ENCODE measurements around the gene FGF14. TPM values are rescaled to one million over a fixed set of nuclear protein-coding genes. Genes with fewer than 3 reads are reported as not detected.

Gene FGF14
- polyA plus RNA-seq, 12 donors = 0.27 to 1.7 (median 0.86) TPM; not detected in 2

DNA sequence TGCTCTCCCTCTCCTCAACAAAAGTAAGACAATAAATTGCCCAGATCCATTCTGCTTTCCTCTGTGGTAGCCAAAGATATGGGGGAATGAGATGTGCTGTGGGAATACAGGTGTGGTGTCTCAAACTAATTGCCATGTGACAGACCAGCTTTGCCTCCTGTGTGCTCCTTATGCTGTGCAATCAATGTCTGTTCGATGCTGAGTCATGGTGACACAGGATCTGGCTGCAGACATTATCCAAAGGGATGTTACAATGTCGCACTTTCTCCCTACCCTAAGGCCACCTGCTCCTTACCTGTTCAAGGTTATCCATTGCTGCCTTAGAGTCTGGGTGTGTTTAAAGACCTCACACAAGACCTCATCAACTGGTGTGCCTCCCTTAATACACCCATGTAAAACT lies 32.5 kb downstream of the FGF14 start:
- DNase-seq = no peak

DNA sequence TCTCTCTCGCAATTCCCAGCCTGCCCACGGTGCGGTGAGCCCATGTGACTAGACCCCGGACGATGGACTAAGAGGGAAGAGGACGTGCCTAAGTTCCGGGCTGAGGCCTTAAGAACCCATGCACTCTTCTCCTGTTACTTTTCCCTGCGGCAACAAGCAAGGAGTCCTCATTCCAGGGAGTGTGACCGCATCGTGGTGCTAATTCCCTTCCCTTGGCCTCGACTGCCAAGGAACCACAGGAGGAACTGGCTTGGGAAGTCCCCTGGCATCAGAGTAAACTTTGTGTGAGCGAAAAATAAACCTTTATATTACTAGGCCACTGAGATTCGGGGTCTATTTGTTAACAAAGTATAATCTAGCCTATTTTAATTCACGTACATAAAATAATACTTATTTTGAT lies 34.0 kb downstream of the FGF14 start:
- no peak for DNase-seq

DNA sequence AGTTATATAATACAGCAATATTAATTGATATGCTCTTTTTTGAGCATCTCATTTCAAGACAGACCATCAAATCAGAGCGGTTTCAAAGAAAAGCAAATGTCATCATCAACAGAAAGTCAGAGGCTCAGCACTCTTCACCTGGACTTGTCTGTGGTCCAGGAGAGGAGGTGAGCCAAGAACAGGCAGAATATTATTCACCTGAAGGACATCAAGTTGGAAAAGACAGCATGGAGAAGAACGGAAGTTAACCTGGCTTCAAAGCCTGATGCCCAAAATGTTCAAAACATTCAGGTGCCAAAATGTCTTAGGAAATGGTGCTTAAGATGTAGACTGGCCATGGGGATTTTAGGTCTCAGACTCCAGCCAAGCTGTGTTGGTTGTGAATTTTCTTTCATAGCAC lies 40.7 kb downstream of the FGF14 start:
- no peak for DNase-seq

DNA sequence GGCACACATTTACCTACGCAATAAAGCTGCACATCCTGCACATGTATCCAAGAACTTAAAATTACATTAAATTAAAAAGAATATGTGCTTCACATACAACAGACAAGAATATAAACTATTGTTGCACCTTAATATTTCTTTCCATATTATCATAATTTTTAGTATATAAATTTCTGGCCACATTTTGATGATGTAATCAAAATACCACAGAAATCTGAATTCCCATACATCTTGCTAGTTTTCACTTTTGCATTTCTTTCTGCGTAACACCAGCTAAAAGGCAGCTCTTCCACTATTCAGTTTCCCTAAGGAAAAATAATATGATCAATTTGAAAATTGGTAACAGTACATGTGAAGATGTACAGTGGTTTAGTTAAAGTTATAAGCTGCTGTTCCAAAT lies 42.6 kb downstream of the FGF14 start:
- DNase-seq = no peak

DNA sequence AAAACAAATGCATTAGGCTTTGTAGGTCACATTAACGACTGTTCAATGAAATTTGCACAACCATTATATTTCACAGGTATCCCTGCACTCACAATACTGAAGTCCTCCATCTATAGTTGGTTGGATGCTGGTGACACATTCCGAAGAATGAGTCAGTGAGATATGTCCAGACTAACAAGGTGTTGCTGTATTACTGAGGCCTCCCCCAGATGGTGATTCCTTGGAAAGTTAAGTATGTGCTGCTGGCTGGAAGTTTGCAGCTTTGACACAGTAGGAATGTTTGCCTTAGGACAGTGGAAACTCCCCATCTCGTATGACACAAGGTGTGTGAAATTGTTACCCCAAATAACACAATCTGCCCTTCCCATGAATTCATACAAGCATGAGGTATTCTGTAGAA lies 46.6 kb downstream of the FGF14 start:
- no peak for DNase-seq

DNA sequence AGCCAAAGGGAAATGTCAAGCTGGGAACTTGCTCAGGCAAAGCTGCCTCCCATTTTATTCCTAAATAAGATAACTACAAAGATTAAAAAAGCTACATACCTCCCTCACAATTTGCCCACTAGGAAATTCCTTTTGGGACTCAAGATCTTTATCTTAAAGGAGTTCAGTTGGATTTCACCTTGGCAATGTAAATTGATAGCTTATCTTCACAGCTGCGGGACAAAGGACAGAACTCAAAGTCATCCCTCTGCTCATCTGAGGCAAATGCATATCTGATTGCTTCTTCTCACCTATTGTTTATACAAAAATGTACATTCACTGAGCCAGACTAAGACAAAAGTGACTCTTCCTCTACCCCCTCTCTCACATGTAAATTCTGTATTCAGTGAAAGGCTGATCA lies 47.8 kb downstream of the FGF14 start:
- DNase-seq = no peak

DNA sequence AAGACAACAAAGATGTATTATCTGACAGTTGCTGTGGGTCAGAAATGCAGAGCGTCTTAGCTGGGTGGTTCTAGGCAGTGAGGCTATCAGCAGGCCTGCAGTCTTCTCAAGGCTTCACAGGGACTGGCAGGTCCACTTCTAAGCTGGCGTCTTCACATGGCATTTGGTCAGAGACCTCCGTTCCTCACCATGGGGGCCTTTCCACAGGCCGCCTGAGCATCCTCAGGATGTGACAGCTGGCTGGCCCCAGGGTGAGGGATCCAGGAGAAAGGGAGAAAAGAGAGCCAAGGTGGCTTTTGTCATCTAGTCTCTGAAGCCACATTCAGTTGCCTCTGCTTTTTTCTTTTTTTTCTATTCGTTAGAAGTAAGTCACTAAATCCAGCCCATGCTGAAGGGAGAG lies 50.3 kb downstream of the FGF14 start:
- no peak for DNase-seq

DNA sequence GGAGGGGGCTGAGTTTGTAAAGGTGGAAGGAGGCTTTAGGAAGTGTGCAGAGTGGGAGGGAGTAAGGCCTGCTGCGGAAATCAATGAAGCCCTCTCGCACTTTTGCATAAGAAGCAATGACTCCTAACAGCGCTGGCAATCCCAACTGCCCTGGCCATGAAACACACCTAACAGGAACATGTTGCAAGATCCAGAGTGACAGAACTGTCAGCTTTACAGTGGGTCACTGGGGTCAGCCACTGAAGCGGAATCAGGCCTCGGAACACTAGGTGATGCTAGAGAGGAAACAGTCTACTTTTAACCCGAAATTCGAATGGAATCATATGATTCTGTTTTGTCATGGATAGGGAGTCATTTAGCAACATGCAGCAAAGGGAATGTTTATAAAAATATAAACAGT lies 54.4 kb downstream of the FGF14 start:
- no peak for DNase-seq

DNA sequence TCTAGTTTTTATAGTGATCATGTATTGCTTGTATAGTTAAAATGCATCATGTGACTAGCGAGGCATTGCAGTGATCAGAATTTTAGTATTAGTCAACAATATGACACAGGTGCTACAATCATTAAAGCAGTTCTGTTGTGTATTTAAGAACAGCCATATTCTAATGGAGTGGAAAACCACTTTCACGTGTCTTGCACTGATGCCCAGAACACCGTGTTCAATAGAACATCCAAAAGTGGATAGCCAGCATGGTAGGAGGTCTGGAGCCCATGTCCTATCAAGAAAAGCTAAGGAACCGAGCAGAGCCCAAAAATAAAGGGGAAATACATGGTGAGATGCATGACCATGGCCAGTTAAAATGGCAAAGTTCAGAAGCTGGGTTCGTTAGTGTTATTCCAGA lies 55.1 kb downstream of the FGF14 start:
- no peak for DNase-seq

DNA sequence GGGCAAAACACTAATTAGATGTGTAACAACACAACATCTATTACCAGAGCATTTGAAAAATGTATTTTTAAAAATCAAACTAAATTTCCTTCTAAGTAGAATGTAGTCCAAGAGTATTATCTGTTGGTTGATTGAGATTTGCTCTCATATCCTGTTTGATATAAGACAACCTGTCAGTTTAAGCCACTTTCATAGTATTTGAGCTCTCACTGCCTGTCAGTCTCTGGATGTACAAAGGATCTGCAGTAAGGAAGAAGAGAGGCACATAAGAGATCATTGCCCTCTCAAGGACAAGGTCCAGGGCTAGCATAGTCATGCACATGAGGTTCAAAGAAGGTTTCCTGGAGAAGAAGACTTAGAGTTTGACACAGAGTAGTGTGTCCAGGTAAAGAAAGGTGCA lies 57.4 kb downstream of the FGF14 start:
- DNase-seq = no peak

DNA sequence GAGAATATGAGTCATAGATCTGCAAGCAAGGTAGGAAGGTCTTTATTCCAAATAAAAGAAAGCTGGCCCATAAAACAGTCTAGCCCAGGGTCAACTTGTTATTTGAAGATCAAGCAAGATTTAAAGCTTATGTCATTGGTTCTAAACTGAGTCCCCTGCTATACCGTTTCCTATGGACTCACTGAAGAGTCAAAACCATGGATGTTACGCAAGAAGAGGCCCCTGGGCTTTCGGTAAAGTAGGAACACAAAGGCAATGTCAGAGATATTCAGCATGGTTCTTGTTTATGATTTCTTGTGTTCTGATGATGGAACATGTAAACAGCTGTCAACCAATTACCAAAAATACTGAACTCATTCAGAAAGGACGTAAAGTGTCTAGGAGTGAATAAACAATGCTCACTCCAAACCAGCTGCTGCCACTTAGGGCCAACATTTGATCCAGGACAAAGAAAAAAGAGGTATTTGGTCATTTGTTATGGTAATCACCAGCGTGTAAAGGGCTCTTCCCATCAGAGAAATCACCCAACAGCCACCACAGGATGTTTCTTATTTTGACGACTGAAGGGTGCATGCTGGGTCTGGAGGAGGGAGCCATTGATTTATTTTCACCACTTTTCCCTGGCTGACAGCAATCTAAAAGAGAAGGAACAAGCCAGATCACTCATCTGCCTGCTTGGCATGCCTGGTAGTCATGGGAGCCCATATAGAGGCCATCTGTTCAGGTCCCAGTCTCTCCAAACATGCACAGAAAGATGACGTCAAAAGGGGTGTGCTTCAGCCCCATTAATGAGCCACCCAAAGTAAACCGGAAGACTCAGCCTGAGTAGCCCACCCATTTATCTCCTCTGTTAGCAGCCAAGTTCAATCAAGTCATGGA lies 68.3 kb downstream of the FGF14 start:
- DNase-seq = no peak

DNA sequence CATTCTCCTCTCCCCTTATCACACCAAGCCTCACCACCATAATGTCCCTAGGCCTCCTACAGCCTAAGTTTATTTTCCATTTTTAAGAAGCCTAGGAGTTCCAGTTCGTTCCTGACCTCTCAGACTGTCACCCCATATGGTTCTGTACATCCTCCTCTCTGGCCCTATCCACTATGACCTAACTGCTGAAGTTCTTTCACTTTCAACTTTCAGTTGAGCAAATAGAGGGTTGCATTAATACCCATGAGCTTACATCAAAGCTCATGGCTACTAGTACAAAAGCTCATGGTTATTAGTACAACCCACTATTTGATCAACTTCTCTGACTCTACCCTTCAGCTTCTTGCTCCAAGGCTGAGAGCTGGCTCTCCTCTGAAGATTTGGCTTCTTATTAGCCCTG lies 72.9 kb downstream of the FGF14 start:
- DNase-seq = no peak

DNA sequence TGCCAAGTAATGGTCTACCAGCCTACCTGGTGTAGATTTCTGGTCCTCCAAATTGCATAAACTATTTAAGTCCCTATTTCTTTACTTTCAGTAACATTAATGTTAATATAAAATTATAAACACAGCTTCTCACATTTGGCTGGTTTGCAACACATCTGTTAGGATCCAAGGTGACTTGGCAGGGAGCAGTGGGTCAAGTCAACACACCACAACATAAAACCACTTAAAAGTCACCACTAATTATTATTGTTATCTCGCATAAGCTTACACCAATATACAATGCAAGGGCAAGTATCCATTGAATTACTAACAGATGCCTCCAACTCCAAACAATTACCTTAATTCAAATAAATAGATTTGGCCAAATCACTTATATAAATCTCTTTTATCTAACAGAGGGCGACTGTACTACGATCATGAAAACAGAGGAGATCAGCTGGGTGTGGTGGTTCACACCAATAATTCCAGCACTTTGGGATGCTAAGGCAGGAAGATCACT lies 74.7 kb downstream of the FGF14 start:
- no peak for DNase-seq

DNA sequence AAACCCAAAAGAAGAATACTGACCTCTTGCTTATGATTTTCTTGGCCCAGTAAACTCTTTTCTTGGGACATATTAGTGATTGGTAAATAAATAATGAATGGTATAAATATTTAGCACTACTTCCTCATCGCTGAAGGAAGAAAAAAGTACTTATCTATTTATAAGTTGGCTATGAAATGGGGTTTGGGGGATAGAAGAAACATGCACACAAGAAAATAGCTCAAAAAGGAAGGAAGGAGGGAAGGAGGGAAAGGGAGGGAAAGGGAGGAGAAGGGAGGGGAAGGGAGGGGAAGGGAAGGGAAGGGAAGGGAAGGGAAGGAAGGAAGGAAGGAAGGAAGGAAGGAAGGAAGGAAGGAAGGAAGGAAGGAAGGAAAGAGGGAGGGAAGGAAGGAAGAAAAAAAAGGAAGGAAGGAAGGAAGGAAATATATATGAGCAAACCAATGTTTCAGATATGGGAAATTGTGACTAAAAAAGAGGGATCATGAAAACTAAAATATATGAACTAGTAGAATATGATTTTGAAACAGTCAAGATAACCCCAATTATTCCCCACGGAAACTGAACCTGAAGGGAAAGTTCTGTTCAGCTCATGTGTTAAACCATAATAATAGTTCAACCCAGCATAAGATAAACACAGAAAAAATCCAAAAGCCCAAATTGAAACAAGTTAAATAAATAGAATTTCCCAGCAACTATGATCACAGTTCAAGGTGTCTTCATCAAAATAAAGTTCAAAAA lies 75.3 kb downstream of the FGF14 start:
- DNase-seq = no peak

DNA sequence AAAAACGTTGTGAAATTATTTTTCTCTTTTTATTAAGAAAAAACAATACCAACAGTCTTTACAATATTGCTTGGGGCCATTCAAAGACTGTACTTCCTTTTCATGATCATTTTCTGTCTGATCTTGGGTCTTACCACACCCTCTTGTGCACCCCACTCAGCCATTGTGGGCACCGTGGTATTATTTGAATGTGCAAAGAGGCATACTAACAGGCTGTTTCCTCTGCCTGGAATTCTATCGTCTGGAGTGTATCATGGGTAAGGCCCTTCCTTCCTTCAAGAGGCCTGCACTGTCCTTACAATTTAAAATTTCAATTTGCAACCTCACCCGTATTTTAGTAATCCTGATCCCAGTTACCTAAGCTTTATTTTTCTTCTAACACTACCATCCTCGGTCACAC lies 76.5 kb downstream of the FGF14 start:
- no peak for DNase-seq

DNA sequence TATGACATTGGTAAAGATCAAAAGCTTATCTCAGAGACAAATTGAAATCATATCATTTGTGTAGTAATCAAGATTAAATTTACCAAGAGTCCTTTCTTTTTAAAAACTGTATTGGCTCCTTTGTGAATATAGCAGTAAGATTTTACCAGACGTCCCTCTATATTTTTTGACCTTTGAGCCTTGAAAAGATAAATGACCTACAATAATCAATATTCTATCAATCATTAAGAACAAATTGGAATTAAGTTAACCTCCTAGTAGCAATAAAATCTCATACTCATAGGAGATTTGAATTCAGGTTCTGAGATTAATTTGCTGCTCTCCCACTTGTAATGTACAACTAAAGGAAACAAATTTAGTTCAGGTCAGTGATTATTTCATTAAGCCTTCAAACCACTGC lies 78.3 kb downstream of the FGF14 start:
- DNase-seq = no peak

DNA sequence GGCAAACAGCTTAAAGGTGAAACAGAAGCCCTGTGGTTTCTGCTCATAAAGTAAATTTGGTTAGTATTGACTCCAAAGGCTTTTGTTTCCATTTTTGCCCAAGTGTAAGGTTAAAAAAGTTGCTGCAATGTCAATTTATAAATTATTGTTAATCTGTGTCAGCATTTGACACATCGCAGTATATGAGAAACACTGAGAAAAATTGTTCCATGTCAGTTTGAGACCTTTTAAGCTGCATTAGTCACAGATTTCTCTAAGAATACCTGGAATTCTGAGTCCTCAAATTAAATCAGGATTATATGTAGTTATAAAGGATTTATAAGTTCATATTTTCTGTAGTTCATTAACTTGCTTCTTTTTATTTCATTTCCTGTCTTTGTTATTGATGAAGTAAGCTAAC lies 78.8 kb downstream of the FGF14 start:
- DNase-seq = no peak

DNA sequence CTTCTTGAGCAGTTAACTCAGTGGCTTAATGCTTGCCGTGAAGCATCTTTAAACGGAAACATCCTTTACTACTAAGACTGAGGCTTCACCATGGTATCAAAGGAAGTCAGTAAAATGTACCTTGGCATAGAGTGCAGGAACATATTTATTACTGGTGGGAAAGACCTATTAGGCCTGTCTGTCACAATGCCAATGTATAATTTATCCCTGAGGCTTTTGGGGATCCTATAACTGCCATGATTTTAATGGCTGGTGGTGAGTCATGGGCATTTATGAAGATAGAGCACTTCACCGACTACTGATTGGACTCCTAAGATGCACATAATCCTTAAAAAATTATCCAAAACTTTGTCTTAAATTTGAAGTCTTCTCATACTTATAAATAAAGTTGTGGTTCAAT lies 79.6 kb downstream of the FGF14 start:
- no peak for DNase-seq

DNA sequence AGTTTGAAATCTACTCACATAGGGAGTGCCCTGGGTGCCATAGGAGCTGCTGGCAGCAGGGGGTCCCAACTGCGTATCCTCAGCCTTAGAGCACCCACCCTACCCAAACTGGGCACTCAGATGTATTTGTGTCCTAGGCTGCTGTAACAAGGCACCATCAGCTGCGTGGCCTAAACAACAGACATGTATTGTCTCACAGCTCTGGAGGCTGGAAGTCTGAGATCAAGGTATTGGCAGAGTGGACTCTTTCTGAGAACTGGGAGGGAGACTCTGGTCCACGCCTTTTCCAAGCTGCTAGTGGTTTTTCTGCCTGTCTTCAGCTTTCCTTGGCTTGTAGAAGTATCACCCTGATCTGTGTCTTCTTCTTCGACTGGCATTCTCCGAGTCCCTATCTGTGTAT lies 83.6 kb downstream of the FGF14 start:
- DNase-seq = no peak

DNA sequence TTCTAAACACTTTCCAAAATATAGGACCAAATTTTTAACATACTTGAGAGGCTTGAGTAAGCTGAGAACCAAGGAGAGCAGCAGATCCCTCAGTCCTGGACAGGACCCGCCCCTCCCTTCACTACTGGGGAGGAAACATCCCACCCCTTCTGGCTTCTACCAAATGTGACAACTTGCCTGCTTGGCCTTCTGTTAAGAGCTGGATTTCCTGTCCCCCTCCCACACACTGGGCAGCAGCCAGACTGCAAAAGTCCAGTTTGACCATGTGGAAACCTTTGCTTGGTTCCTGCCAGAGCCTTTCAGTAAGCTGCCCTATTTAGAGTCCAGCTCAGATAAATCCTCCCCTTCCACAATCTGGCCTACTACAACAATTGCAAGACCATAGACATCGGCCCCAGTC lies 84.3 kb downstream of the FGF14 start:
- DNase-seq = peak; percentile 59

DNA sequence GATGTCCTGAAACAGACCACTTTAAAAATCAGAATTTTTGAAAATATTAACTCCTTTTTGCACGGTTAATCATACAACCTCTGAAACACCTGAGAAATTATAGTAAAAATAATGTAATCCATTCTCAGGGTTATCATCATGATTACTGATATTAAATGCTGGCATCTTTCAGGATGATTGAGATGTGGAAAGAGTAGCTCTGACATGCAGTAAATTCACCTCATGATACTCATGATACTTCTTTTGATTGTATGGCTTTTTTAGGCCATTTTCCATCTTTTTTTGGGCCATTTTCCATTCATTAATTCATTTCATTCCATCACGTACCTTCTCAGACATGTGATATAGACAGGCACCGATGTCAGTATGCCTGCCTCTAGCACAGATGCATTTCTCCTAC lies 85.1 kb downstream of the FGF14 start:
- DNase-seq = no peak

DNA sequence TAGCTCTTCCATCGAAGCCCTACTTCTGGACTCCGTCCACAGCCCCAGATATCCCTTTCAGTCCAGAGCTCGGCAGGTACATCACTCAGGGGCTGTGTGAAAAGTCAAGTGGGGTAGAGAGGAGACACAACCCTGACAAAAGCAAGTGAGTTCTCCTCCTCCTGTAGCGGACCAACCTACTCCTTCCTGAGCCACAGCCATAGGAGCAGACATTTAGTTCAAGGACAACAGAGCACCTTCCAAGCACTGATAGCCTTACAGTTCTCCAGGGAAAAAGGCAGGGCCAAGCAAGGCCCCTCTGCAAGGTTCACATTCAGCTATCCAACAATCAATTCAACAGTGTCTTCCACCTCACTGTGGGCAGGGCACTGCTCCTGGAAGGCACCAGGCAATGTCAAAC lies 89.0 kb downstream of the FGF14 start:
- no peak for DNase-seq

DNA sequence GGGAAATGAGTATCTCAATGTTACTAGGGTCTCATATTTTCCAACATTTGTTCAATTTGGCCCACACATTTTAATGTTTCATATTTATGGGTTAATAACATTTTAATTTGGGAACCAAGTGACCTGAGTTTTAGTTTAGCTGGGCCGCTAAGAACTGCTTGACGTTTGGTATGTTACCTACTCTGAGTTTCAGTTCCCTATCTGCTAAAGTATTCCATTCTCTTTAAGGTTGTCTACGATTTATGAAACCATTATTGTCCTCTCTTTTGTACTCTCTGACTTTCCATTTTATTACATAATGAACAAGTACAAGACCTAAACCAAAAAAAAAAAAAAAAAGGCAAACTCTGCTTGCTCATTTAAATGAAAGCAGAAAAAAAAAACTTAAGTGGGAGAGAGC lies 89.9 kb downstream of the FGF14 start:
- DNase-seq = no peak
